Fibroblast of lung (primary cell): ENCODE measurements around the gene NHSL2. TPM values are rescaled to one million over a fixed set of nuclear protein-coding genes. Genes with fewer than 3 reads are reported as not detected.
"Not testable (repeated sequence)": the region's sequence is repeated elsewhere in the genome, so short reads cannot be mapped to it uniquely, and the experiment has no call there.

ENCODE experiments used
- DNase-seq, 2 donors: peaks; one replicate each; pipeline versions ENCODE4 v3.0.0 to v3.0.0-alpha.2; 2010; ENCODE audit warnings: low read depth in 2 of 2
- H2AFZ ChIP-seq: 2 replicates; pipeline ENCODE4 v1.5.1; 2012; ENCODE audit warnings: low read length, control low read depth, inconsistent platforms
- H3K27ac ChIP-seq: 2 replicates; pipeline ENCODE4 v1.5.1; 2011; ENCODE audit warnings: low read length, control low read depth; ENCODE audit not compliant: insufficient read depth
- H3K27me3 ChIP-seq: 2 replicates; pipeline ENCODE4 v1.5.1; 2011; ENCODE audit warnings: mild to moderate bottlenecking, low read length; ENCODE audit not compliant: control insufficient read depth, insufficient read depth
- H3K36me3 ChIP-seq: 2 replicates; pipeline ENCODE4 v1.5.1; 2011; ENCODE audit warnings: low read length; ENCODE audit not compliant: control insufficient read depth, insufficient read depth
- H3K4me1 ChIP-seq: 2 replicates; pipeline ENCODE4 v1.5.1; 2011; ENCODE audit warnings: low read length; ENCODE audit not compliant: control insufficient read depth, insufficient read depth; ENCODE audit errors: extremely low read depth
- H3K4me2 ChIP-seq: 2 replicates; pipeline ENCODE4 v1.5.1; 2011; ENCODE audit warnings: low read length, control low read depth; ENCODE audit not compliant: insufficient read depth; ENCODE audit errors: extremely low read depth
- H3K4me3 ChIP-seq, 4 experiments: fragments of 200-600 bp in 1 of 4; sonication (generic) in 1 of 4; replicated peaks in 1 of 4; 2 replicates each; pipeline ENCODE4 v1.5.1; 2011 to 2016; ENCODE audit warnings: low read length in 4 of 4, low read depth in 3 of 4, mild to moderate bottlenecking in 3 of 4, control low read depth in 2 of 4, inconsistent platforms in 1 of 4, mixed read lengths in 1 of 4; ENCODE audit not compliant: insufficient read depth in 1 of 4; ENCODE audit errors: control extremely low read depth in 1 of 4
- H3K79me2 ChIP-seq: 2 replicates; pipeline ENCODE4 v1.5.1; 2012; ENCODE audit warnings: mild to moderate bottlenecking, low read length, inconsistent platforms; ENCODE audit not compliant: control insufficient read depth, insufficient read depth
- H3K9ac ChIP-seq: 2 replicates; pipeline ENCODE4 v1.5.1; 2011; ENCODE audit warnings: mild to moderate bottlenecking, low read length, control low read depth; ENCODE audit not compliant: insufficient read depth
- H3K9me3 ChIP-seq: 2 replicates; pipeline ENCODE4 v1.5.1; 2012; ENCODE audit warnings: low read depth, low read length; ENCODE audit not compliant: control insufficient read depth, insufficient read depth
- H4K20me1 ChIP-seq: 2 replicates; pipeline ENCODE4 v1.5.1; 2011; ENCODE audit warnings: low read length; ENCODE audit not compliant: control insufficient read depth, insufficient read depth; ENCODE audit errors: extremely low read depth
- EZH2 ChIP-seq: IDR thresholded peaks from 2 replicates; pipeline ENCODE4 v1.5.1; 2012; ENCODE audit warnings: low read length, control low read depth, mild to moderate bottlenecking; ENCODE audit errors: missing control alignments
- polyA plus RNA-seq, 2 donors: library from polyadenylated mRNA; depleted of rRNA in 1 of 2; stranded (reverse) in 1 of 2; unstranded in 1 of 2; fragments of >200 nt; gene quantifications; 2 replicates each; pipeline ENCODE4 v1.2.1, GENCODE V29; 2011 to 2012; ENCODE audit warnings: missing spikeins in 1 of 2
- total RNA-seq: library from RNA; depleted of rRNA; stranded (reverse); fragments of >200 nt; gene quantifications from 2 replicates; pipeline ENCODE4 v1.2.1, GENCODE V29; 2014
- TF ChIP-seq, protein P1 (sequence below), 2 donors: IDR thresholded peaks in 1 of 2; conservative IDR thresholded peaks in 1 of 2; 1 replicate in 1 of 2; 2 replicates in 1 of 2; pipeline ENCODE4 v1.5.1; 2011 to 2012; ENCODE audit warnings: low read length in 2 of 2, control low read depth in 1 of 2, inconsistent platforms in 1 of 2, low read depth in 1 of 2, mild to moderate bottlenecking in 1 of 2

Gene NHSL2
- total and polyA plus RNA-seq, 2 donors (not counting 1 experiment from before 2014, with no cell fraction given): 4.3 to 9.7 TPM

DNA sequence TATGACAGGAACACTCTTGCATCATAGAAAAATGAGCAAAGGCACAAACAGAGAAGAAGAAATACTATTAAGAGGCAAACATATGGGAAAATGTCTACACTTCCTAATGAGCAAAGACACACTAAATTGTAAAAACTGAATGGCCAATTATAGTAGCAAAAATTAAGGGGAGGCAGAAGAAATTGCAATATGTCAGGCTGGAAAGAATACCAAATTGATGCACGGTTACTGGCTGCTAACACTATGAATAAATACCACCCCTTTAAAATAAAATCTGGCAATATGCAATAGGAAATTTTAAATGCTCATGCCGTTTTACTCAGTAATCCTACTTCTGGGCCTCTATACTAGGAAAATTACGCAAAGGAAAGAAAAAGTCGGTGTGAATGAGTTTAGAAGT lies 254.9 kb downstream of the NHSL2 start:
- DNase-seq: no peak
- Histone ChIP-seq H3K4me3 (no peak overlapping the region), H3K9me3 (no peaks in the 10 kb centered on the region), H4K20me1 (no peaks in the 10 kb centered on the region), H3K79me2 (no peaks in the 10 kb centered on the region), H3K4me2 (no peak overlapping the region), H3K27me3 (no peaks in the 10 kb centered on the region), H2AFZ (no peak overlapping the region), H3K27ac (no peak overlapping the region), H3K9ac (no peak overlapping the region), H3K36me3 (no peaks in the 10 kb centered on the region), H3K4me1 (no peaks in the 10 kb centered on the region)
- no peak for TF ChIP-seq EZH2
- TF ChIP-seq, protein P1, sequence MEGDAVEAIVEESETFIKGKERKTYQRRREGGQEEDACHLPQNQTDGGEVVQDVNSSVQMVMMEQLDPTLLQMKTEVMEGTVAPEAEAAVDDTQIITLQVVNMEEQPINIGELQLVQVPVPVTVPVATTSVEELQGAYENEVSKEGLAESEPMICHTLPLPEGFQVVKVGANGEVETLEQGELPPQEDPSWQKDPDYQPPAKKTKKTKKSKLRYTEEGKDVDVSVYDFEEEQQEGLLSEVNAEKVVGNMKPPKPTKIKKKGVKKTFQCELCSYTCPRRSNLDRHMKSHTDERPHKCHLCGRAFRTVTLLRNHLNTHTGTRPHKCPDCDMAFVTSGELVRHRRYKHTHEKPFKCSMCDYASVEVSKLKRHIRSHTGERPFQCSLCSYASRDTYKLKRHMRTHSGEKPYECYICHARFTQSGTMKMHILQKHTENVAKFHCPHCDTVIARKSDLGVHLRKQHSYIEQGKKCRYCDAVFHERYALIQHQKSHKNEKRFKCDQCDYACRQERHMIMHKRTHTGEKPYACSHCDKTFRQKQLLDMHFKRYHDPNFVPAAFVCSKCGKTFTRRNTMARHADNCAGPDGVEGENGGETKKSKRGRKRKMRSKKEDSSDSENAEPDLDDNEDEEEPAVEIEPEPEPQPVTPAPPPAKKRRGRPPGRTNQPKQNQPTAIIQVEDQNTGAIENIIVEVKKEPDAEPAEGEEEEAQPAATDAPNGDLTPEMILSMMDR (conservative IDR thresholded peaks at IDR 0.05 in 1 of 2, IDR thresholded peaks at IDR 0.05 in 1 of 2; ENCODE audit: low read depth in 1 of 2, low read length in 2 of 2): no peak

DNA sequence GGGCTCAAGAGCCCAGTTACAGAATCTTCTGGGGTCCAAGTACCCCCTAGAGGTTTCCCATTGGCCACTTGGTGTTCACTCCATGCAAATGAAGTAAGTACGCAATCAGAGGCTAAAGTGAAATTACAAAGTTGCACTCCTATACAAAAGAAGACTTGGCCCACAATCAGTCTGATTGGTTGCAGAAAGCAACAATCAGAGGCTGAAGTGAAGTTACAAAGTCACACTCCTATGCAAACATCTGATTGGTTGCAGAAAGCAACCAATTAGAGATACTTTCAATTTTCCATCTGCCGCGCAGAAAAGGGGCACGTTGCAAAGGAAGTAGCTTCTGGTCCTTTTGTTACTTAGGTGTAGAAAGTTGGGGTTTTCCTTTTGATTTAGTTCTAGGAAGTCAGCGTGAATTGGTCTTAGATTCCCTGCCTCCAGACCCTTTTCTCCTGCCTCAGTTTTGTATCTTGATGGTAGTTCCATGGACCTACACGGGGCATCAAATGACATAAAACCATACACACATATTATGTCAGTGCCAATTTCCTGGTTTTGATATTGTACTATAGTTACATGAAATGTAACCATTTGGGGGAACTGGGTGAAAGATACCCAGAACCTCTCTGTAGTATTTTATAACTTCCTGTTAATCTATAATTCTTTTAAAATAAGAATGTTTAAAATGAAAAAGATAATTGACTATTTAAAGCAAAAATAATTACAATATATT lies 258.5 kb downstream of the NHSL2 start:
- Histone ChIP-seq H3K27me3 (no peaks in the 10 kb centered on the region), H3K79me2 (no peaks in the 10 kb centered on the region), H3K4me1 (no peaks in the 10 kb centered on the region), H4K20me1 (no peaks in the 10 kb centered on the region), H3K36me3 (no peaks in the 10 kb centered on the region), H3K4me3 (no peak overlapping the region), H2AFZ (no peak overlapping the region), H3K27ac (no peak overlapping the region), H3K4me2 (no peak overlapping the region), H3K9me3 (no peaks in the 10 kb centered on the region), H3K9ac (no peak overlapping the region)
- TF ChIP-seq, protein P1 (conservative IDR thresholded peaks at IDR 0.05 in 1 of 2, IDR thresholded peaks at IDR 0.05 in 1 of 2; ENCODE audit: low read depth in 1 of 2, low read length in 2 of 2): no peak
- no peak for TF ChIP-seq EZH2
- peak; percentile 8 to 11 for DNase-seq

DNA sequence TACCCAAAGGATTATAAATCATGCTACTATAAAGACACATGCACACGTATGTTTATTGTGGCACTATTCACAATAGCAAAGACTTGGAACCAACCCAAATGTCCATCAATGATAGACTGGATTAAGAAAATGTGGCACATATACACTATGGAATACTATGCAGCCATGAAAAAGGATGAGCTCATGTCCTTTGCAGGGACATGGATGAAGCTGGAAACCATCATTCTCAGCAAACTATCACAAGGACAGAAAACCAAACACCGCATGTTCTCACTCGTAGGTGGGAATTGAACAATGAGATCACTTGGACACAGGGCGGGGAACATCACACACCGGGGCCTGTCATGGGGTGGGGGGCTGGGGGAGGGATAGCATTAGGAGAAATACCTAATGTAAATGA lies 265.6 kb downstream of the NHSL2 start:
- not testable (repeated sequence) for H3K36me3 ChIP-seq, H3K9me3 ChIP-seq, H2AFZ ChIP-seq, H3K27ac ChIP-seq, H3K4me3 ChIP-seq, H4K20me1 ChIP-seq, H3K4me2 ChIP-seq, H3K9ac ChIP-seq, H3K27me3 ChIP-seq, DNase-seq, H3K79me2 ChIP-seq, H3K4me1 ChIP-seq
